ENCODE measurements around the gene KCNC3.
"Not testable (repeated sequence)": the region's sequence is repeated elsewhere in the genome, so short reads cannot be mapped to it uniquely, and the experiment has no call there.

KCNC3 gene

GRCh38 chr19:50341091-50341564, 12.0 kb upstream of the KCNC3 start:
- peak; percentile 33 for DNase-seq (ENCODE audit: low read depth)
- no peak overlapping the region for H3K4me3 ChIP-seq (ENCODE audit: low read depth, low read length)
- TF ChIP-seq MAX (IDR thresholded peaks at IDR 0.05; ENCODE audit: low read depth, low read length) (no peak), MYC (IDR thresholded peaks at IDR 0.05; ENCODE audit: low read depth, low read length) (no peak), CTCF (IDR thresholded peaks at IDR 0.05; ENCODE audit: low read depth, low read length) (no peak), POLR2A (IDR thresholded peaks at IDR 0.05; ENCODE audit: extremely low read depth, insufficient read length) (no peak)

- no peak for TF ChIP-seq MAX (IDR thresholded peaks at IDR 0.05; ENCODE audit: low read depth, low read length)
- no peak for TF ChIP-seq MYC (IDR thresholded peaks at IDR 0.05; ENCODE audit: low read depth, low read length)
- TF ChIP-seq POLR2A (IDR thresholded peaks at IDR 0.05; ENCODE audit: extremely low read depth, insufficient read length): no peak
- no peak for TF ChIP-seq CTCF (IDR thresholded peaks at IDR 0.05; ENCODE audit: low read depth, low read length)
- no peak for DNase-seq (ENCODE audit: low read depth)
- no peak overlapping the region for H3K4me3 ChIP-seq (ENCODE audit: low read depth, low read length)
These were observed 11.2 kb upstream of the KCNC3 start for GRCh38 chr19:50340331-50340730.

DNA sequence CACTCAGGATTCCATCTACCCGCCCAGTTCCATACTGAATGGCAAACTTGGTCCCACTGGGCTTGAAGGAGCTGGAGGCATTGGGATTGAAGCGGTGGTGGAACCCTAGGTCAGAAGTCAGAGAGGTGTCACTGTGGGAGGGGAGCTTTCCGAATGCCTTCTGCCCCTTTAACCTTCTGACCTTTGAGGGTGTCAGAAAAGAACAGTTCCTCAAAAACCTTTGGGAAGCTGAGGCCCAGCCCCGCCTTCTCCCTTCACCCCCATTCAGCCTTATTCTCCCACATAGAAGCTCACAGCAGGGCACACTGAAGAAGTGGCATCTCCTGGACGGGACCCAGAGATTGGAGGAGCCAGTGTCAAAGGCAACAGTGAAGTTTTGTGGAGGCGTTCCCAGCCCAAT, 7.9 kb upstream of the KCNC3 start:
- not testable (repeated sequence) for H3K4me3 ChIP-seq (ENCODE audit: low read depth, low read length); DNase-seq (ENCODE audit: low read depth)

DNA sequence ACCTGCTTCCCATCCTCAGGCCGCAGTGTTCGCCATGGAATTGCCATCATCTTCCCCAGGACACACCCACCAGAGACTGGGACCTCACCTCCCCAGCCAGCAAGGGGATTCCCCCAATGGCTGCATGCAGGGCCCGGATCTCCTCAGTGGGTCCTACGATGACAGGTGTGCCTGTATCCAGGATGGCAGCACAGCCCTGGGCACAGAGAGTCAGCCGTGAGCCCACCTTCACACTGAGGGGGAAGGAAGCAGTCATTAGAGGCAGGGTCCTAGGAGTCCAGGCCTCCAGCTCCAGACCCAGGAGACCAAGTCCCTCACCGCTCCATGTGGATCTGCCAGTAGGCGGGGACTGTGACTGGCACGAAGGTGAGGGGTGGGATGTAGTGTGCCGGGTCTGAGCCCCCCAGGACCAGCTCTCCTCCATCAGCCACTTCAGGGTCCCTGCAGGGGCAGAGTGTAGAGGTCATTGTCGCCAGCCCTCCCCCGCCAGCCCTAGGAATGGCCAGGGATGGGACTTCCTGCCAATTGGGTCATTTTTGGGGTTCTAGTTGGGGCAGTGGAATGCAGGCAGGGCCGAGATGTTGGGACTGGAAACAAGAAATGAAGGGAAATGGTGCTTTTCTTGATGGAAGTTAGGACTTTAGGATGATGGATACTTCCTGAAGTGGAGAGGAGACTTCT, 5.7 kb upstream of the KCNC3 start:
- no peak for DNase-seq (ENCODE audit: low read depth)
- TF ChIP-seq CTCF (IDR thresholded peaks at IDR 0.05; ENCODE audit: low read depth, low read length) (no peak), MAX (IDR thresholded peaks at IDR 0.05; ENCODE audit: low read depth, low read length) (no peak), POLR2A (IDR thresholded peaks at IDR 0.05; ENCODE audit: extremely low read depth, insufficient read length) (no peak), MYC (IDR thresholded peaks at IDR 0.05; ENCODE audit: low read depth, low read length) (no peak)
- H3K4me3 ChIP-seq (ENCODE audit: low read depth, low read length): no peak overlapping the region

- no peak for TF ChIP-seq MYC (IDR thresholded peaks at IDR 0.05; ENCODE audit: low read depth, low read length)
- TF ChIP-seq MAX (IDR thresholded peaks at IDR 0.05; ENCODE audit: low read depth, low read length): no peak
- no peak for TF ChIP-seq POLR2A (IDR thresholded peaks at IDR 0.05; ENCODE audit: extremely low read depth, insufficient read length)
- no peak for TF ChIP-seq CTCF (IDR thresholded peaks at IDR 0.05; ENCODE audit: low read depth, low read length)
- no peak overlapping the region for H3K4me3 ChIP-seq (ENCODE audit: low read depth, low read length)
- no peak for DNase-seq (ENCODE audit: low read depth)
These were observed 4.8 kb upstream of the KCNC3 start for GRCh38 chr19:50333737-50334617.

DNA sequence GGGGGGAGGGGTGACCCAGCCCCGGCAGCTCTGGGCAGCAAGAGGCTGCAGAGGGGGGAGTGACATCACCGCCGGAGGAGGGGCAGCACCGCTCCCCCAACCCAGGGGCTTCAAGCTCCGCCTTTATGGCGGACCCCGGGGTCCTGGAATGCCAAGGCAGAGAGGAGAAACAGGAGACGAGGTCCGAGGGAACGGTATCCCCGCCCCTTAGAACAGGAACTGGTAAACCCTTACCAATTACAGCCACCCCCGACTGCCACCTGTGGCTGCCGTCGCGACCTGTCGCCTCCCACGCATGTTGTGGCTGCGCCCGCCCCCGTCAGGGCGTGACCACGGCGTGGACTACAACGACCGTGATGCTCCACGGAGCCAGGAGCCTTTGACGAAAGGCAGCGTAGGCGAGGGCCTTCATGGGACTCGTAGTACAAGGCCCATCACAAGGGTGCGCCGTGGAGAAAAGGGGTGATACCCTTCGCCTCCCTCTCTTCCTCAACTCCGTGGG, 4.1 kb upstream of the KCNC3 start:
- TF ChIP-seq MAX (IDR thresholded peaks at IDR 0.05; ENCODE audit: low read depth, low read length): no peak
- no peak overlapping the region for H3K4me3 ChIP-seq (ENCODE audit: low read depth, low read length)
- no peak for DNase-seq (ENCODE audit: low read depth)
